ENCODE data around the gene INTS3.

DNA sequence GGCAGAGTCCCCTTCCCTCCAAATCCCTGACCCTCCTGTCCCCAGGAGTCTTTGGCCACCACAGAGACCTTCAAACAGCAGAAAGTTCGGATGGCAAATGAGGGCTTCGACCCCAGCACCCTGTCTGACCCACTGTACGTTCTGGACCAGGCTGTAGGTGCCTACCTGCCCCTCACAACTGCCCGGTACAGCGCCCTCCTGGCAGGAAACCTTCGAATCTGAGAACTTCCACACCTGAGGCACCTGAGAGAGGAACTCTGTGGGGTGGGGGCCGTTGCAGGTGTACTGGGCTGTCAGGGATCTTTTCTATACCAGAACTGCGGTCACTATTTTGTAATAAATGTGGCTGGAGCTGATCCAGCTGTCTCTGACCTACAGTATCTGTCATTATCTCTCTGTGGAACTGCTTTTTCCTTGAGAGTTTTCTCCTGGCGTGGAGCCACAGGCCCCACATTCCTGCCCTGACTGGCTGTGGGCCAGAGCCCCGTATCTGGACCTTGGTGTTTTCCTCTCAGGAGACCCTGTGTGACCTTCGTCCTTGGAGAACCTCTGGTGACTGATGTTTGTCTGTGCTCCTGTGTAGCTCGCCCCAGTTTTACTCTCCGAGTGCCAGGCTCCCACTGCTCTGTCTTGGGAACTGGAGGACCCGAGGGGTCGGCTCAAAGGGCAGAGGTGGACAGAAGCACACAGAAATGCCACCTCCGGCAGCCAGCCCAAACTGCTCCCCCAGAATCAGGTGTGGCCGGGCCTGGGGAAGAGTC lies 52.1 kb downstream of the INTS3 start:
- TF ChIP-seq, protein P1, sequence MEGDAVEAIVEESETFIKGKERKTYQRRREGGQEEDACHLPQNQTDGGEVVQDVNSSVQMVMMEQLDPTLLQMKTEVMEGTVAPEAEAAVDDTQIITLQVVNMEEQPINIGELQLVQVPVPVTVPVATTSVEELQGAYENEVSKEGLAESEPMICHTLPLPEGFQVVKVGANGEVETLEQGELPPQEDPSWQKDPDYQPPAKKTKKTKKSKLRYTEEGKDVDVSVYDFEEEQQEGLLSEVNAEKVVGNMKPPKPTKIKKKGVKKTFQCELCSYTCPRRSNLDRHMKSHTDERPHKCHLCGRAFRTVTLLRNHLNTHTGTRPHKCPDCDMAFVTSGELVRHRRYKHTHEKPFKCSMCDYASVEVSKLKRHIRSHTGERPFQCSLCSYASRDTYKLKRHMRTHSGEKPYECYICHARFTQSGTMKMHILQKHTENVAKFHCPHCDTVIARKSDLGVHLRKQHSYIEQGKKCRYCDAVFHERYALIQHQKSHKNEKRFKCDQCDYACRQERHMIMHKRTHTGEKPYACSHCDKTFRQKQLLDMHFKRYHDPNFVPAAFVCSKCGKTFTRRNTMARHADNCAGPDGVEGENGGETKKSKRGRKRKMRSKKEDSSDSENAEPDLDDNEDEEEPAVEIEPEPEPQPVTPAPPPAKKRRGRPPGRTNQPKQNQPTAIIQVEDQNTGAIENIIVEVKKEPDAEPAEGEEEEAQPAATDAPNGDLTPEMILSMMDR (IDR thresholded peaks at IDR 0.05) = no peak
- TF ChIP-seq POLR2A (IDR thresholded peaks at IDR 0.05) = no peak

All from suprapubic skin (tissue), 3 donors.